Ovary (tissue), 10 donors: ENCODE results near the gene AGXT. TPM values are rescaled to one million over a fixed set of nuclear protein-coding genes. Genes with fewer than 3 reads are reported as not detected.

Experiments
- DNase-seq, 5 donors: peaks; one replicate each; pipeline ENCODE4 v3.0.0-alpha.2; 2019 to 2020
- H3K27ac ChIP-seq, 2 donors: fragments of 200-600 bp; one replicate each; pipeline versions ENCODE4 v1.5.1 to v1.8.0; 2019 to 2022
- H3K27me3 ChIP-seq: fragments of 200-600 bp; one replicate; pipeline ENCODE4 v1.8.0; 2022
- H3K36me3 ChIP-seq: fragments of 200-600 bp; sonication (generic); one replicate; pipeline ENCODE4 v1.5.1; 2019
- H3K4me1 ChIP-seq: one replicate; pipeline ENCODE4 v1.8.1; 2013; ENCODE audit warnings: mild to moderate bottlenecking, moderate library complexity; ENCODE audit not compliant: insufficient read depth
- H3K4me3 ChIP-seq: fragments of 200-600 bp; sonication (generic); one replicate; pipeline ENCODE4 v1.5.1; 2017
- H3K9me3 ChIP-seq, 2 donors: fragments of 200-600 bp in 1 of 2; sonication (generic) in 1 of 2; one replicate each; pipeline versions ENCODE4 v1.5.1 to v1.8.1; 2013 to 2019; ENCODE audit warnings: mild to moderate bottlenecking in 1 of 2, moderate library complexity in 1 of 2
- EP300 ChIP-seq: sonication (generic); formaldehyde crosslinking; IDR thresholded peaks from one replicate; pipeline ENCODE4 v1.6.1; 2017; ENCODE audit warnings: antibody characterized with exemption
- POLR2A ChIP-seq: fragments of 450-650 bp; IDR thresholded peaks from one replicate; pipeline ENCODE4 v1.6.1; 2017; ENCODE audit warnings: antibody characterized with exemption, mild to moderate bottlenecking, moderate library complexity
- WGBS, 3 donors: extraction: QIAGEN DNeasy Blood & Tissue Kit in 1 of 3; methylation state at CpG; one replicate each; pipeline versions ENCODE4 v1.1.5 to v1.1.7; 2013 to 2017; 5-methylcytosine and 5-hydroxymethylcytosine counted together
- intact Hi-C, 4 donors: fragments of 100-400 bp; cut with DNase I; formaldehyde crosslinking; loops; one replicate each; pipeline versions ENCODE4 v1.11.0 to v1.15.1; 2022 to 2023
- long read RNA-seq, 3 donors: library from polyadenylated mRNA in 2 of 3; unstranded in 2 of 3; transcript quantifications; one replicate each; pipeline ENCODE4 v2.0.0 and lab custom pipeline, GENCODE V29; 2021 to 2026
- polyA plus RNA-seq, 2 donors: library from polyadenylated mRNA; stranded (reverse); fragments of 200-250 nt in 1 of 2; fragments of 350-450 nt in 1 of 2; fragmentation: Illumina TruSeq in 1 of 2; extraction: RNeasy Lipid Tissue Mini Kit (QIAGEN cat#74804) in 1 of 2; gene quantifications; one replicate each; pipeline ENCODE4 v1.2.3, GENCODE V29; 2013 to 2014
- total RNA-seq, 7 donors: library from RNA; depleted of rRNA in 2 of 7; stranded (reverse); fragments of >200 nt in 2 of 7; fragmentation: NEBNext Ultra II Directional in 3 of 7; extraction: Animal tissue kit (Norgen Biotek cat#: 25700) in 3 of 7; gene quantifications; one replicate each; pipeline versions ENCODE4 v1.1.0 to v1.2.4, GENCODE V29; 2016 to 2023
- TF ChIP-seq, protein P1 (sequence below), 3 donors: fragments of 450-650 bp in 2 of 3; fragments of 200-600 bp in 1 of 3; IDR thresholded peaks; one replicate each; pipeline versions ENCODE4 v1.5.1 to v1.8.0; 2016 to 2022; ENCODE audit warnings: antibody characterized with exemption in 3 of 3, mild to moderate bottlenecking in 1 of 3
- donor health status: DM: no; HTN: no; CAD: no; lungs with moderate emphysema.
- donor health status: DM: no; HTN: no; CAD: no.
- donor health status: Bipolar disorder and iron deficiency.
- donor health status: DM: yes; HTN: yes; CAD: no.
- donor health status: DM: no; HTN: no; CAD: no.
- donor health status: DM: yes; HTN: yes; CAD: no.

Gene AGXT
- total RNA-seq = under 1 TPM in 2 of 7 donors, not detected in 5; 0.25 to 0.79 TPM
- polyA plus RNA-seq = under 1 TPM in 1 of 2 donors, not detected in 1; 0.04 TPM
- long read RNA-seq, donor 1 = 0 reads
- long read RNA-seq, donor 2 = 0 reads
- long read RNA-seq, donor 3, partial matches to known transcripts = 0 of 1 reads
- long read RNA-seq, donor 3, other reads (novel, unspliced or antisense) = 1 of 1 reads

DNA sequence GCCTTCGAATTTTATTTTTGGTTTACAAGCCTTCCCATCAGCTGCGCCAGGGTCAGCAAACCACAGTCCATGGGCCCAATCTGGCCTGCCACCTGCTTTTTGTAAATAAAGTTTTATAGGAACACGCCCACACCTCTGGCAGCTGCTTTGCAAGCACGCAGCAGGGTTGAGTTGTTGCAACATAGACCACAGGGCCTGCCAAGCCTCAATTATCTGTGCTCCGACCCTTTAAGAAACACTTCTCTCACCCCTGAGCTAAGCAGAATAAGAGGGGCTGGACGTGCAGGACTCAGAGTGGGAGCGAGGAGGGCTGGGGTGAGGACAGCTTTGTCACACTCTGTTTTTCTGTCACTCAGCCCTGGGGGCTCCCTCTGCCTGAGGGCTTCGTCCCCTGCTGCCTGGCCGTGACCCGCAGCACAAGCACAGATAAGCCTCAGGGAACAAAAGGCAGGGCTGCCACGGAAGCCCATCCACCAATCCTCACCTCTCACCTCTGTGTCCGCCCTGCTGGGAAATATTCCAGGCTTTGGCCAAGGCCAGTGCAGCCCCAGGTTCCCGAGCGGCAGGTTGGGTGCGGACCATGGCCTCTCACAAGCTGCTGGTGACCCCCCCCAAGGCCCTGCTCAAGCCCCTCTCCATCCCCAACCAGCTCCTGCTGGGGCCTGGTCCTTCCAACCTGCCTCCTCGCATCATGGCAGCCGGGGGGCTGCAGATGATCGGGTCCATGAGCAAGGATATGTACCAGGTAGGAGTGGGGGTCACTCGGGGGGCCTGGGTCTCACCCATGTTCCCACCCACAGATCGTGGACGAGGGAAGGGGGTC is at the start of gene AGXT:
TSS of gene AGXT (plus strand) at position 539 of the 823 bp plus-strand sequence. CDS start at position 581, 42 bp downstream.
- no peaks in the 10 kb centered on the region for H3K4me1 ChIP-seq
- H3K4me3 ChIP-seq = no peak within 1 kb of the TSS
- TF ChIP-seq, protein P1, sequence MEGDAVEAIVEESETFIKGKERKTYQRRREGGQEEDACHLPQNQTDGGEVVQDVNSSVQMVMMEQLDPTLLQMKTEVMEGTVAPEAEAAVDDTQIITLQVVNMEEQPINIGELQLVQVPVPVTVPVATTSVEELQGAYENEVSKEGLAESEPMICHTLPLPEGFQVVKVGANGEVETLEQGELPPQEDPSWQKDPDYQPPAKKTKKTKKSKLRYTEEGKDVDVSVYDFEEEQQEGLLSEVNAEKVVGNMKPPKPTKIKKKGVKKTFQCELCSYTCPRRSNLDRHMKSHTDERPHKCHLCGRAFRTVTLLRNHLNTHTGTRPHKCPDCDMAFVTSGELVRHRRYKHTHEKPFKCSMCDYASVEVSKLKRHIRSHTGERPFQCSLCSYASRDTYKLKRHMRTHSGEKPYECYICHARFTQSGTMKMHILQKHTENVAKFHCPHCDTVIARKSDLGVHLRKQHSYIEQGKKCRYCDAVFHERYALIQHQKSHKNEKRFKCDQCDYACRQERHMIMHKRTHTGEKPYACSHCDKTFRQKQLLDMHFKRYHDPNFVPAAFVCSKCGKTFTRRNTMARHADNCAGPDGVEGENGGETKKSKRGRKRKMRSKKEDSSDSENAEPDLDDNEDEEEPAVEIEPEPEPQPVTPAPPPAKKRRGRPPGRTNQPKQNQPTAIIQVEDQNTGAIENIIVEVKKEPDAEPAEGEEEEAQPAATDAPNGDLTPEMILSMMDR (IDR thresholded peaks at IDR 0.05) = no peak
- no peak for TF ChIP-seq POLR2A
- TF ChIP-seq EP300 = no peak
- H3K9me3 ChIP-seq = no peaks in the 10 kb centered on the region
- no peaks in the 10 kb centered on the region for H3K27me3 ChIP-seq
- intact Hi-C loops = no loop called here
- no peaks in the 10 kb centered on the region for H3K36me3 ChIP-seq
- WGBS, 3 donors = 56 to 72% (median 65%) methylated on average over 18 to 21 of the region's 21 CpGs
- no peak within 1 kb of the TSS for H3K27ac ChIP-seq
- DNase-seq = peak in 2 of 5 donors; percentile 27 to 40

DNA sequence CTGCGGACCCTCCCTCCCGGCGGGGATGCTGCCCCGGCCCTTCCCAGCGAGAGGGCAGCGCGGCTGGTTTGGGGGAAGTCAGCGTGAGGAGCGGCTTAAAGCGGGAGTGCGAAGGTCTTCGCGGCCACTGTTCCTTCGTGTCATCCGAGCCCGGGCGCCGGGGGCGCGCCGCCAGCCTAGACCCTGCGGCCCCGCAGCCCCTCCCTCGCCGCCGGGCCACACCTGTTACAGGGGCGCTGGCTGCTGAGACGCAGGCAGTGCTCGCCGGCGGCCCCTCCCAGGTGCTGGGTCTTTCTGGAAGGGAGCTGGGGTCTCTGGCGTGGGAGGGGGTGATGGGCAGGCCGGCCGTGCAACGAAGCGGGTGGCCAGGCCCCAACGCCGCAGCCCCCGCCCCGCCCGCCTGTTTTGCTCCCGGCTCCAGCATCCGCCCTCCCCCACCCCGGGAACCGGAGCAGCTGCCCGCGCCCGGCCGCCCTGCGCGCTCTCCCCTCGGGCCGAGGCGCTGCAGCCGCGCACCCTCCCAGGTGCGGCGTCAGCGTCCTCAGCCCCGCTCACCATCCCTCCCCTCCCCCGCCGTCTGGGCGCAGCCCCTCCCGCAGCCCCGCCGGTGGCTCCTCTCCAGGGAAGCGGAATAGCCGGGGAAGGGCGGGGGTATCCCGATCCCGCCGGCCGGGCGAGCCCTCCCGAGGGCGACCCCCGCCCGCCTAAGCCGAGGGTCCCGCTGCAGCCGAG is 49.3 kb upstream of the AGXT start:
- peaks cover 0 to 4% of the 10 kb centered on the region in 2 donors for H3K9me3 ChIP-seq
- 0 to 2% (median 1%) methylated on average over 38 to 81 of the region's 81 CpGs for WGBS, 3 donors
- no peak overlapping the region for H3K27ac ChIP-seq
- H3K4me1 ChIP-seq = peaks cover 1% of the 10 kb centered on the region
- intact Hi-C loops = no loop called here
- no peaks in the 10 kb centered on the region for H3K36me3 ChIP-seq
- peak in 1 of 5 donors; percentile 16 for DNase-seq
- no peak for TF ChIP-seq EP300
- TF ChIP-seq, protein P1 (IDR thresholded peaks at IDR 0.05) = no peak
- TF ChIP-seq POLR2A = no peak
- H3K27me3 ChIP-seq = no peaks in the 10 kb centered on the region
- H3K4me3 ChIP-seq = no peak overlapping the region

DNA sequence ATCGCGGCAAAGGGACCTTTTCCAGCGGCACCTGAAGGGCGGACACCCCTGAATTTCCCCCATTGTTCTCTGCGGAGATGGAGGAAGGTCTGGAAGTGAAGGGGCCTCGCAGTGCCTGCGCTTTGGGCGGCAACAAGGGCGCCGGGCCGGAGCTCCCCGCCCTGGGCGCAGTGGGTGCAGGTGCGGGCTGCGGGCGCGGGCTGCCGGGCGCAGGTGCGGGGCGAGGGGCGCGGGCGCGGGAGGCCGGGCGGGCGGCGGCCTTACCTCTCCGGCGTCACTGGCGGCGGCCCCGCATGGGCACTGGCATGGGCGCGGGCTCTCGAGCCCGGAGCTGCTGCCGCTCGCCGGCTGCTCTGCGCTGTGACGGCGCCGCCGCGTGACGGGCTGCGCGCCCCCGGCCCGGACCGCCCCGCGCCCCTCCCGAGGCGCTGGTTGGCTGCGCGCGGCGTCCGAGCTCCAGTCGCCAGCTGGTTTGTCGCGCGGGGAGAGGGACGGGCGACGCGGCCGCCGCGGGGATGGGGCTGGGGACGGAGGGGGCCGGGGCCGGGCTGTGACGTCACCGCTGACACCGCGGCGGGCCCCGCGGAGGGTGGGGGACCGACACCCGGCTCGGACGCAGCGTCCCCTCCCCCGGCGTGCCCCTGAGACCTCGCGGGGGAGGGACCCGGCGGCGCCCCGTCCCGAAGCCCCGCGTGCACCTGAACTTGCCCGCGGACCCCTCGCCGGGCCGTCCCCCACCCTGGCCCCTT is 48.6 kb upstream of the AGXT start, which contains the start of gene KIF1A:
TSS of gene KIF1A (minus strand) at position 362 of the 749 bp plus-strand sequence. CDS start 22,467 bp downstream, outside the sequence.
- intact Hi-C loops = no loop called here
- Histone ChIP-seq H3K4me1 (peaks cover 1% of the 10 kb centered on the region), H3K27ac (no peak within 1 kb of the TSS), H3K27me3 (no peaks in the 10 kb centered on the region), H3K4me3 (no peak within 1 kb of the TSS), H3K36me3 (no peaks in the 10 kb centered on the region), H3K9me3 (peaks cover 0 to 4% of the 10 kb centered on the region in 2 donors)
- DNase-seq = peak in 1 of 5 donors; percentile 19
- WGBS, 3 donors = 1% methylated on average over 32 to 104 of the region's 104 CpGs
- TF ChIP-seq, protein P1 (IDR thresholded peaks at IDR 0.05) = no peak
- no peak for TF ChIP-seq POLR2A
- TF ChIP-seq EP300 = no peak
